Endothelial cell of umbilical vein (primary cell): ENCODE results near the gene TNNI3K. TPM values are rescaled to one million over a fixed set of nuclear protein-coding genes. Genes with fewer than 3 reads are reported as not detected.

Experiments used
- BruUV-seq: library from RNA; stranded (reverse); fragments of 400-500 nt; replicated peaks from 2 replicates; lab custom pipeline; 2021; lab: Mats Ljungman, UMichigan
- CTCF ChIA-PET: fragments of 300-600, 350-600 bp; sonication (Branson Sonifier 250); formaldehyde crosslinking; loops from one replicate; lab custom pipeline; 2021; ENCODE audit warnings: antibody characterized with exemption, inconsistent platforms; lab: Charles Lee
- POLR2A ChIA-PET: fragments of 300-600, 350-600 bp; sonication (Branson Sonifier 250); formaldehyde crosslinking; loops from one replicate; lab custom pipeline; 2021; ENCODE audit warnings: antibody characterized with exemption, inconsistent platforms; lab: Charles Lee
- DNase-seq: peaks from one replicate; pipeline ENCODE4 v3.0.0-alpha.2; 2011; ENCODE audit warnings: low read depth, low spot score
- FAIRE-seq: peaks from 2 replicates; lab custom pipeline; 2011; peaks lifted over from hg19 to GRCh38; lab: Jason Lieb, UNC
- H2AFZ ChIP-seq: 2 replicates; pipeline ENCODE4 v1.6.0; 2012; ENCODE audit warnings: low read depth, low read length, control low read depth, inconsistent platforms
- H3K27ac ChIP-seq: 2 replicates; pipeline ENCODE4 v1.5.1; 2011; ENCODE audit warnings: low read depth, mild to moderate bottlenecking, control low read depth, low read length, moderate library complexity; ENCODE audit not compliant: insufficient read depth
- H3K27me3 ChIP-seq, 2 experiments: 2 replicates each; pipeline versions ENCODE4 v1.6.0 to v1.6.1; 2011; ENCODE audit warnings: low read length in 2 of 2, mixed read lengths in 1 of 2; ENCODE audit not compliant: control insufficient read depth in 2 of 2, insufficient read depth in 2 of 2
- H3K36me3 ChIP-seq, 2 experiments: 2 replicates in 1 of 2; 3 replicates in 1 of 2; pipeline ENCODE4 v1.5.1; 2011; ENCODE audit warnings: low read length in 2 of 2, mild to moderate bottlenecking in 1 of 2, moderate library complexity in 1 of 2; ENCODE audit not compliant: control insufficient read depth in 2 of 2, insufficient read depth in 2 of 2; ENCODE audit errors: extremely low read depth in 1 of 2
- H3K4me1 ChIP-seq: 3 replicates; pipeline ENCODE4 v1.5.1; 2011; ENCODE audit warnings: mild to moderate bottlenecking, low read length; ENCODE audit not compliant: control insufficient read depth, insufficient read depth; ENCODE audit errors: extremely low read depth
- H3K4me2 ChIP-seq: 2 replicates; pipeline ENCODE4 v1.6.1; 2011; ENCODE audit warnings: low read length, control low read depth, mixed read lengths; ENCODE audit not compliant: insufficient read depth
- H3K4me3 ChIP-seq, 3 experiments: fragments of 200-600 bp in 1 of 3; sonication (generic), shearing (Covaris generic) in 1 of 3; replicated peaks in 1 of 3; 2 replicates each; pipeline ENCODE4 v1.5.1; 2011 to 2016; ENCODE audit warnings: control low read depth in 3 of 3, low read length in 3 of 3, mild to moderate bottlenecking in 2 of 3, inconsistent platforms in 1 of 3, low read depth in 1 of 3, moderate library complexity in 1 of 3; ENCODE audit not compliant: insufficient read depth in 1 of 3
- H3K79me2 ChIP-seq: 2 replicates; pipeline ENCODE4 v1.6.0; 2012; ENCODE audit warnings: low read length, inconsistent platforms; ENCODE audit not compliant: control insufficient read depth, insufficient read depth
- H3K9ac ChIP-seq: replicated peaks from 2 replicates; pipeline ENCODE3; 2011; ENCODE audit warnings: low read length, control low read depth; ENCODE audit not compliant: insufficient read depth; ENCODE audit errors: extremely low read depth
- H3K9me1 ChIP-seq: replicated peaks from 3 replicates; pipeline ENCODE4 v1.6.0; 2011; ENCODE audit warnings: mild to moderate bottlenecking, low read length; ENCODE audit not compliant: control insufficient read depth, insufficient read depth; ENCODE audit errors: extremely low read depth
- H3K9me3 ChIP-seq: replicated peaks from 2 replicates; pipeline ENCODE4 v1.5.1; 2012; ENCODE audit warnings: low read length, inconsistent platforms; ENCODE audit not compliant: control insufficient read depth, insufficient read depth
- H4K20me1 ChIP-seq: replicated peaks from 2 replicates; pipeline ENCODE3; 2011; ENCODE audit warnings: mild to moderate bottlenecking, low read length; ENCODE audit not compliant: control insufficient read depth, insufficient read depth; ENCODE audit errors: extremely low read depth
- EZH2 ChIP-seq: IDR thresholded peaks from 2 replicates; pipeline ENCODE4 v1.6.1; 2012; ENCODE audit warnings: borderline replicate concordance, low read depth, mild to moderate bottlenecking, moderate library complexity, low read length, inconsistent platforms; ENCODE audit not compliant: severe bottlenecking
- FOS ChIP-seq: IDR thresholded peaks from 2 replicates; pipeline ENCODE4 v1.6.1; 2011; ENCODE audit warnings: mild to moderate bottlenecking, low read length, moderate library complexity, borderline replicate concordance; ENCODE audit not compliant: insufficient read depth
- GATA2 ChIP-seq: IDR thresholded peaks from 2 replicates; pipeline ENCODE4 v1.7.0; 2011; ENCODE audit warnings: low read depth, mild to moderate bottlenecking, moderate library complexity, mixed read lengths, low read length; ENCODE audit not compliant: insufficient read length, insufficient read depth
- JUN ChIP-seq: IDR thresholded peaks from 2 replicates; pipeline ENCODE4 v1.6.1; 2011; ENCODE audit warnings: borderline replicate concordance, low read depth; ENCODE audit not compliant: insufficient read length, insufficient read depth
- MAX ChIP-seq: IDR thresholded peaks from 2 replicates; pipeline ENCODE4 v1.6.1; 2011; ENCODE audit not compliant: insufficient read depth, insufficient read length
- MYC ChIP-seq: IDR thresholded peaks from one replicate; pipeline ENCODE4 v1.6.1; 2011; ENCODE audit warnings: mild to moderate bottlenecking, low read depth, low read length
- POLR2A ChIP-seq: IDR thresholded peaks from 2 replicates; pipeline ENCODE4 v1.6.1; 2012; ENCODE audit warnings: low read depth, mild to moderate bottlenecking, control low read depth, low read length
- POLR2AphosphoS5 ChIP-seq: IDR thresholded peaks from 2 replicates; pipeline ENCODE4 v1.6.1; 2012; ENCODE audit warnings: low read depth, mild to moderate bottlenecking, control low read depth, low read length, moderate library complexity; ENCODE audit not compliant: insufficient read depth
- dilution Hi-C: fragments of 300-500 bp; cut with MboI; formaldehyde crosslinking; loops from one replicate; pipeline ENCODE4 v1.15.0; 2019; ENCODE audit warnings: low sequenced_read_pairs; ENCODE audit not compliant: extremely low pct_ligation_motif_present
- intact Hi-C: fragments of 100-400 bp; cut with micrococcal nuclease; formaldehyde crosslinking; loops from one replicate; pipeline ENCODE4 v1.10.0; 2022
- polyA plus RNA-seq, 4 experiments: library from polyadenylated mRNA; depleted of rRNA in 3 of 4; stranded (reverse) in 3 of 4; unstranded in 1 of 4; fragments of >200 nt; gene quantifications; 2 replicates each; pipeline versions ENCODE4 v1.2.1 to v1.2.3, GENCODE V29; 2011 to 2012; ENCODE audit warnings: missing spikeins in 1 of 4
- total RNA-seq: library from RNA; stranded (reverse); gene quantifications from 2 replicates; pipeline ENCODE4 v1.2.3, GENCODE V29; 2021
- TF ChIP-seq, protein P1 (sequence below), 2 donors: IDR thresholded peaks; 1 replicate in 1 of 2; 2 replicates in 1 of 2; pipeline ENCODE4 v1.5.1; 2011; ENCODE audit warnings: low read length in 2 of 2, mild to moderate bottlenecking in 2 of 2, moderate library complexity in 2 of 2, control low read depth in 1 of 2, inconsistent platforms in 1 of 2, low read depth in 1 of 2; ENCODE audit not compliant: insufficient read depth in 1 of 2; ENCODE audit errors: extremely low read depth in 1 of 2

Gene TNNI3K
- total and polyA plus RNA-seq, 2 donors (not counting 3 experiments of a cell fraction or from before 2014, with no cell fraction given) = 0.69 TPM; not detected in 1

DNA sequence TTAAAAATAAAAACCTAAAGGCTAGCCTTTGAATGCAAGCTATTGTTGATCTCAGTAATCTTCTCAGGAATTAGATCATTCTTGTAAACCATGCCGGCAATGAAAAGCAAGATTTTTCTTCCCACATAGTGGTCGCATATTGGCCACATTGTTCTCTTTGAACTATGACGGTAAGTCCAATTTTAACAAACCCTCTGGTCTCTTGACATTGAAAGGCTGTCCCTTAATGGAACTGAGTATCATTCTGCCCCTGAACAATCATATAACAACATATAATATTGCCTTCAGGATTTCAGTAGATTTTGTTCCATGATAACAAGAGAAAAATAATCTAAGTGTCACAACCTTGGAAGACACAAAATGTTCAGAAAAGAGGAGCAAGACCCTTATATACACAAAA, 1.3 kb downstream of the TNNI3K start:
- FAIRE-seq (no peak), DNase-seq (no peak)
- H3K79me2 ChIP-seq = no peaks in the 10 kb centered on the region
- H4K20me1 ChIP-seq = no peaks in the 10 kb centered on the region
- no TSS peak for BruUV-seq
- H3K36me3 ChIP-seq = no peaks in the 10 kb centered on the region
- H3K4me1 ChIP-seq = no peaks in the 10 kb centered on the region
- H3K4me2 ChIP-seq = no peak overlapping the region
- dilution Hi-C loops = no loop called here
- H3K27me3 ChIP-seq = no peaks in the 10 kb centered on the region
- TF ChIP-seq JUN = no peak
- TF ChIP-seq EZH2 = no peak
- TF ChIP-seq MYC = no peak
- H3K9ac ChIP-seq = no peak overlapping the region
- CTCF ChIA-PET = no interaction called here
- intact Hi-C loops = no loop called here
- H3K4me3 ChIP-seq = no peak overlapping the region
- POLR2A ChIA-PET = no interaction called here
- H3K27ac ChIP-seq = no peak overlapping the region
- no peaks in the 10 kb centered on the region for H3K9me3 ChIP-seq
- H2AFZ ChIP-seq = no peak overlapping the region
- no peaks in the 10 kb centered on the region for H3K9me1 ChIP-seq

- Histone ChIP-seq H3K79me2 (no peaks in the 10 kb centered on the region), H3K9me1 (no peaks in the 10 kb centered on the region), H3K4me3 (no peak overlapping the region), H3K27me3 (no peaks in the 10 kb centered on the region), H4K20me1 (no peaks in the 10 kb centered on the region), H3K4me2 (no peak overlapping the region), H3K4me1 (no peaks in the 10 kb centered on the region), H3K36me3 (no peaks in the 10 kb centered on the region), H2AFZ (no peak overlapping the region), H3K9ac (no peak overlapping the region), H3K9me3 (no peaks in the 10 kb centered on the region), H3K27ac (no peak overlapping the region)
- TF ChIP-seq MYC (no peak), JUN (no peak), POLR2AphosphoS5 (no peak), POLR2A (no peak), GATA2 (no peak), EZH2 (no peak), FOS (no peak), MAX (no peak)
- TF ChIP-seq, protein P1, sequence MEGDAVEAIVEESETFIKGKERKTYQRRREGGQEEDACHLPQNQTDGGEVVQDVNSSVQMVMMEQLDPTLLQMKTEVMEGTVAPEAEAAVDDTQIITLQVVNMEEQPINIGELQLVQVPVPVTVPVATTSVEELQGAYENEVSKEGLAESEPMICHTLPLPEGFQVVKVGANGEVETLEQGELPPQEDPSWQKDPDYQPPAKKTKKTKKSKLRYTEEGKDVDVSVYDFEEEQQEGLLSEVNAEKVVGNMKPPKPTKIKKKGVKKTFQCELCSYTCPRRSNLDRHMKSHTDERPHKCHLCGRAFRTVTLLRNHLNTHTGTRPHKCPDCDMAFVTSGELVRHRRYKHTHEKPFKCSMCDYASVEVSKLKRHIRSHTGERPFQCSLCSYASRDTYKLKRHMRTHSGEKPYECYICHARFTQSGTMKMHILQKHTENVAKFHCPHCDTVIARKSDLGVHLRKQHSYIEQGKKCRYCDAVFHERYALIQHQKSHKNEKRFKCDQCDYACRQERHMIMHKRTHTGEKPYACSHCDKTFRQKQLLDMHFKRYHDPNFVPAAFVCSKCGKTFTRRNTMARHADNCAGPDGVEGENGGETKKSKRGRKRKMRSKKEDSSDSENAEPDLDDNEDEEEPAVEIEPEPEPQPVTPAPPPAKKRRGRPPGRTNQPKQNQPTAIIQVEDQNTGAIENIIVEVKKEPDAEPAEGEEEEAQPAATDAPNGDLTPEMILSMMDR (IDR thresholded peaks at IDR 0.05; ENCODE audit: extremely low read depth in 1 of 2, insufficient read depth in 1 of 2, low read depth in 1 of 2, low read length in 2 of 2) = no peak
- POLR2A ChIA-PET = no interaction called here
- DNase-seq (no peak), FAIRE-seq (no peak)
- intact Hi-C loops (no loop called here), dilution Hi-C loops (no loop called here)
- CTCF ChIA-PET = no interaction called here
- no TSS peak for BruUV-seq
Observed at GRCh38 chr1:74237035-74237434, 1.8 kb downstream of the TNNI3K start.
